Lower leg skin (tissue), 3 donors: ENCODE data around the gene NCAPD3.

ENCODE experiments used
- POLR2A ChIP-seq, 2 donors: fragments of 450-650 bp; IDR thresholded peaks; one replicate each; pipeline ENCODE4 v1.6.1; 2016 to 2017; ENCODE audit warnings: antibody characterized with exemption in 2 of 2, mild to moderate bottlenecking in 1 of 2, moderate library complexity in 1 of 2
- TF ChIP-seq, protein P1 (sequence below), 3 donors: fragments of 450-650 bp; IDR thresholded peaks; one replicate each; pipeline ENCODE4 v1.5.1; 2016; ENCODE audit warnings: antibody characterized with exemption in 3 of 3, mild to moderate bottlenecking in 3 of 3, moderate library complexity in 2 of 3

DNA sequence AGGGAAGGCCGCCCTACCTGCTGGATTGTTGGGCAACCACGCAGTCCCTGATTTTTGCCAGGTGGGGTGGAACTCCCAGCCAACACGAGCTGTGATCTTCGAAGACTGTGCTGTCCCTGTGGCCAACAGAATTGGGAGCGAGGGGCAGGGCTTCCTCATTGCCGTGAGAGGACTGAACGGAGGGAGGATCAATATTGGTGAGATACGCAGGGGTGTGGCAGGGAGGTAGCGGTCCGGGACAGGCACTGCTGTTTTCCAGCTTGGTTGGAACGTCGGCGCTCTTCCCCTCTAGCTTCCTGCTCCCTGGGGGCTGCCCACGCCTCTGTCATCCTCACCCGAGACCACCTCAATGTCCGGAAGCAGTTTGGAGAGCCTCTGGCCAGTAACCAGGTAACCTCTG is 37.2 kb upstream of the NCAPD3 start:
- TF ChIP-seq, protein P1, sequence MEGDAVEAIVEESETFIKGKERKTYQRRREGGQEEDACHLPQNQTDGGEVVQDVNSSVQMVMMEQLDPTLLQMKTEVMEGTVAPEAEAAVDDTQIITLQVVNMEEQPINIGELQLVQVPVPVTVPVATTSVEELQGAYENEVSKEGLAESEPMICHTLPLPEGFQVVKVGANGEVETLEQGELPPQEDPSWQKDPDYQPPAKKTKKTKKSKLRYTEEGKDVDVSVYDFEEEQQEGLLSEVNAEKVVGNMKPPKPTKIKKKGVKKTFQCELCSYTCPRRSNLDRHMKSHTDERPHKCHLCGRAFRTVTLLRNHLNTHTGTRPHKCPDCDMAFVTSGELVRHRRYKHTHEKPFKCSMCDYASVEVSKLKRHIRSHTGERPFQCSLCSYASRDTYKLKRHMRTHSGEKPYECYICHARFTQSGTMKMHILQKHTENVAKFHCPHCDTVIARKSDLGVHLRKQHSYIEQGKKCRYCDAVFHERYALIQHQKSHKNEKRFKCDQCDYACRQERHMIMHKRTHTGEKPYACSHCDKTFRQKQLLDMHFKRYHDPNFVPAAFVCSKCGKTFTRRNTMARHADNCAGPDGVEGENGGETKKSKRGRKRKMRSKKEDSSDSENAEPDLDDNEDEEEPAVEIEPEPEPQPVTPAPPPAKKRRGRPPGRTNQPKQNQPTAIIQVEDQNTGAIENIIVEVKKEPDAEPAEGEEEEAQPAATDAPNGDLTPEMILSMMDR (IDR thresholded peaks at IDR 0.05) = no peak
- TF ChIP-seq POLR2A (IDR thresholded peaks at IDR 0.05) = no peak
